ELR (cell line): ENCODE measurements around the gene NTNG1.

Experiments
- DNase-seq: peaks from one replicate; pipeline ENCODE4 v3.0.0-alpha.2; 2015; ENCODE audit warnings: low read depth

Gene NTNG1

GRCh38 chr1:107140703-107141490 lies at the start of gene NTNG1:
Gene NTNG1, plus strand, starts transcription at chr1:107141039.
- peak; percentile 59 for DNase-seq

DNA sequence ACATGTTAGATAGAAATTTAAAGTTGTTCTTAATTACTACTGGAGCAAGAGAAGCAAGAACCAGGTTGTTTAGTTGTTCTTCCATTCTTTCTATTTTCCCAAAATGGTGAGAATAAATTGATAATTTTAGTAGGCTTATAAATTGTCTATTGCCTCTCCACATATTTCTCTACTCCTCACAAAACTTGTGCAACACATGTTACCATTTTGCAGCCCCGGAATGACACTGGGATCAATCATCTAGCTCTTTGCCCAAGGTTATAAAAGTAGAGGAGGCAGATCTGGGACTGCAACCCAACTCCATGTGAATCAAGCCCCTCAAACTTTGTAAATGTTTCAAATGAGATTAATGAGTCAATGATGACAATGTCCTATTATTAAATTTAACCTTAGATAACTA lies 49.4 kb upstream of the NTNG1 start:
- no peak for DNase-seq

- peak; percentile 13 for DNase-seq
Measured at GRCh38 chr1:107093395-107093794, 47.4 kb upstream of the NTNG1 start.

DNA sequence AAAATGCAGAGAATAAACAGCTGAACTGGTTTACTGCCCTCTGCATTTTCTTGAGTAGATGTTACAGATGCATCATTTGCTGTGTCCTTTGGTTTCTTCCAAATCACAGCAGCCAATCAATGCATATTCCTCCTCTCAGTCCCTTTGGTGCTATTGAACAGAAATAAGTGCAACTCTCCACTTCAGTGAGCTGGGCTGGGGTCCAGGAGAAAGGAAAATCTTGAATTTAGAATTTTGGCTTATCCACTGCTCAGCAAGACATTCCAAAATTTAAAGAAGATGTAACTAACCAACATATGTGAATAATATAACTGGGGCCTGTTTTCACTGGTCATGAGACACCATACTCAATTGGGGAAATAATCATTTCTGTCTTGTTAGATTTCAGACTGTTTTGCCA lies 45.2 kb upstream of the NTNG1 start:
- DNase-seq, result no peak

- DNase-seq, result no peak
Measured at GRCh38 chr1:107096690-107097089, 44.1 kb upstream of the NTNG1 start.

DNA sequence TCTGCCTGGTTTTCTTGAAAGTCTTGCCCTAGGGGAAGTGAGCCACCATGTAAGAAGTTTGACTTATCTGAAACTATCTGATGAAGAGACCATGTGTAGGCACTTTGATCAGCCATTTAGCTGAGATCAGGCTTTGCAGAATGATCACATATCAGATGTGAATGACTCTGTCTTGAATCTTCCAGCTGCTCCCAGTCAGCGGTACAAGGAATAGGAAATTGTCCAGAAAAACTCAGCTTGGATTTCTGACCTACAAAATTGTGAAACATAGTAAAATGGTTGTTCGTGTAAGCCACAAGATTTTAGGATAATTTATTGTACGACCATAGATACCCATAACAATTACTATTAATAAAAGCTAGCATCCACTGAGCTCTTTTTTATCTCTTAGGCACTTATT lies 41.9 kb upstream of the NTNG1 start:
- peak; percentile 6 for DNase-seq

DNA sequence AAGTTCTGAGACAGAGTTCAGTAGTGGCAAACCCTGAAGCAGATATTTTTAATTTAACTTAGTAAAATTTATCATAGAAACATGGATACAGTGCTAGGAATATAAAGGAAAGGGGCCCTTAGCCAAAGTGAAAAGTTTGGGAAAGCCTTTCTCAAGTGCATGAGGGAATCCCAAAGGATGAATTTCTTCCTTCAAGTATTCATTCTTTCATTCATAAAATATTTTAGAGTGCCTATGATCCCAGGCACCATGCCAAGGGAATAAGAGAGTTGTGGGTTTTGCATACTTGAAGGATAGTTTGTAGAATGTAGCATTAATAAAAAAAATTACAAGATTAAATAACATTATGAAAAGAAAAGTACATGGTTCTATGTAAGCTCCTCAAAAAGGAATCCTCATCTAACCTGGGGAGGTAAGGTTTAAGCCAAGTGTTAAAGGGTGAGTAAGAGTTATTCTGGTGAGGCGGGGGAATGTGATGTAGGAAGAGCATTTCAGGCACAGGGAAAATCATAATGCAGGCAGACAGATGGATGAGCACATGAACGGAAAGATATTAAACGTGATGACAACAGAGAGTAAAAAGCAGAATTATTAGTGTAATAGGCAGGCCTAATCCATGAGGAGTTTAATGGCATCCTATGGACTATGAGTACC lies 40.4 kb upstream of the NTNG1 start:
- DNase-seq, result no peak

- DNase-seq, result no peak
Measured at GRCh38 chr1:107105914-107106313, 34.9 kb upstream of the NTNG1 start.

- DNase-seq, result no peak
Measured at GRCh38 chr1:107110326-107110725, 30.5 kb upstream of the NTNG1 start.

GRCh38 chr1:107116306-107116790 lies 24.5 kb upstream of the NTNG1 start:
- no peak for DNase-seq

DNA sequence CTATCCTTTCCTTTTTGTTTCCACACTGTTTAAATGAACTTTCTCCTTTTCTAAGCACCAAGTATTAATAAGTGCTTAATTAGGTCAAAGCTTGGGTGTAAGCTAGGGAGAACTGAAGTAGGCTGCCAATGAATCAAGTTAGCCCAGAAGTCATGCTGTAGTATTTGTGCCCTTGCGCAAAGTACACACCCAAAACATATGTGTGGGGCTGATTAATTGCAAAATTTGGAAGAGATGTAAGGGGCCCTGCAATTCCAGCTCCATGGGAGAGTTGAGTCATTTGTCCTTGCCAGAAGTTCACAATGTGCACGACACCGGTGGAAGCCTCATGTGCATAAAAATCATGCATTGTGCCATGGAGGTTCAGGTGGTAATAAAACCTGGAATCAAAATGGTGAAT lies 18.6 kb upstream of the NTNG1 start:
- DNase-seq, result no peak

DNA sequence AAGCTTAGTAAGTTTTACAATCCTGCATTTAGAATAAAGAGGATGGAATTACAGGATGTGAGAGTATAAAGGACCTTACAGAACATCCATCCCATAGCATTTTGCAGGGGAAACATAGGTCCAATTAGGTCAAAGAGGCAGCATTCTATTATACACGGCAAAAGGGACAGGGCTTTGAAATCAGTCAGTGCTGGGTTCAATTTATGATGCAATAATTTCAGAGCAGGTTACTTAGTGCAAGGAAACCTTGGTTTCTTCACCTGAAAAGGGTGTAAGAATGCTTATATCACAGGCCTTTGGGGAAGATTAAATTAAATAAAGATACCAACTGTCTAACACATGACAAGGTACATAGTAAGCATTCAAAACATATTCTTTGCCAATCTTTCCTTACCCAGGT lies 17.1 kb upstream of the NTNG1 start:
- DNase-seq, result no peak

DNA sequence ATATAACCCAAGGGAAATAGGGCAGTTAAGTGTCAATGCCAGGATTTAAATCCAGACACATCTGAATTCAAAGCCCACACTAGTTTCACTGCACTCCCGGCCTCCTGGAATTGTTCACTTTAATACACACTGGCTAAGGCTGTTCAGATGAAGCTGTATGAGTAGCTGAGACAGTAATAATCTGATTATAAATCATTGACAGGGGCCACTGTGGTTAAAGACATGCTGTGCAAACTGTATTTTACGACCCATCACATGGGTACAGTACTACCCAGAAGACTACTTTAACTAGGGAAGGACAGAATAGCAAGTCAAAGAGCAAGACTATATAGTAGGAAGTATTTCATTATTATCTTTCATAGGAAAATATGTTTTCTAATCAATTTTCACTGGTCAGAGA lies 16.1 kb upstream of the NTNG1 start:
- DNase-seq, result no peak

GRCh38 chr1:107132195-107132594 lies 8.6 kb upstream of the NTNG1 start:
- DNase-seq, result no peak

DNA sequence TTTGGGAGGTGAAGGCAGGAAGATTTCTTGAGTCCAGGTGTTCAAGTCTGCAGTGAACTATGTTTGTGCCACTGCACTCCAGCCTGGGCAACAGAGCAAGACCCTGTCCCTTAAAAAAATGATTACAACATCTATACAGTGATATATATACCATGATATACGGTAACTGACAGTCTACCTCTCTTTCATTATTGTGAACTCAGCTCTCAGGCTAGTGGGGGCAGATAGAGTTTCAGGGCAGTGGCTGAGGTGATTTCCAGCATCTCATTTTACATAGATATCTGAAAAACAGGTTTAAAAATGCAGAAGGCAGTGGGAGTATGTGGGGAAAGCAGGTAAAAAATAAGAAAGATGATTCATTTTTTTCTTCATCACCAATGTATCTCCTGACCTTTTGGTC lies 8.1 kb upstream of the NTNG1 start:
- no peak for DNase-seq

- DNase-seq, result peak; percentile 64
Measured at GRCh38 chr1:107135463-107135862, 5.4 kb upstream of the NTNG1 start.

DNA sequence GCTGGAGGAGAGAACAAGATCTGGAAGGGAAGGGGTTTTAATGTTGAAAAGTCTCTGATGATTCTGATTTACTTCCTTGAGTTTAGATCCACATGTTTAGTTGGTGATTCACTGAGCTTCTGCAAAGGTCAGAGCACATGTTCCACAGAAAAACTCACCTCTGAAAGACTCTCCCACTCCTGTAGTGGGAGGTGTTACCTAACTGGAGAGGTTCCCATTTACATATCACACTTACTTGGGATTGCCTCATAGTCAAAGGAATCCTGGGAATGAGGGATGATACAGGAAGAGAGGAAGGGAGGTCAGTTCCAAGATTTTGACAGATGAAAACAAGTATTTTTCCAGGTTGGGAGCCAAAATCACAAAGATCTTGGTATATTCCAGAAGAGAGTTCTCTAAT lies 2.7 kb upstream of the NTNG1 start:
- DNase-seq, result peak; percentile 40

GRCh38 chr1:107138767-107139445 lies 1.9 kb upstream of the NTNG1 start:
- DNase-seq, result peak; percentile 88

DNA sequence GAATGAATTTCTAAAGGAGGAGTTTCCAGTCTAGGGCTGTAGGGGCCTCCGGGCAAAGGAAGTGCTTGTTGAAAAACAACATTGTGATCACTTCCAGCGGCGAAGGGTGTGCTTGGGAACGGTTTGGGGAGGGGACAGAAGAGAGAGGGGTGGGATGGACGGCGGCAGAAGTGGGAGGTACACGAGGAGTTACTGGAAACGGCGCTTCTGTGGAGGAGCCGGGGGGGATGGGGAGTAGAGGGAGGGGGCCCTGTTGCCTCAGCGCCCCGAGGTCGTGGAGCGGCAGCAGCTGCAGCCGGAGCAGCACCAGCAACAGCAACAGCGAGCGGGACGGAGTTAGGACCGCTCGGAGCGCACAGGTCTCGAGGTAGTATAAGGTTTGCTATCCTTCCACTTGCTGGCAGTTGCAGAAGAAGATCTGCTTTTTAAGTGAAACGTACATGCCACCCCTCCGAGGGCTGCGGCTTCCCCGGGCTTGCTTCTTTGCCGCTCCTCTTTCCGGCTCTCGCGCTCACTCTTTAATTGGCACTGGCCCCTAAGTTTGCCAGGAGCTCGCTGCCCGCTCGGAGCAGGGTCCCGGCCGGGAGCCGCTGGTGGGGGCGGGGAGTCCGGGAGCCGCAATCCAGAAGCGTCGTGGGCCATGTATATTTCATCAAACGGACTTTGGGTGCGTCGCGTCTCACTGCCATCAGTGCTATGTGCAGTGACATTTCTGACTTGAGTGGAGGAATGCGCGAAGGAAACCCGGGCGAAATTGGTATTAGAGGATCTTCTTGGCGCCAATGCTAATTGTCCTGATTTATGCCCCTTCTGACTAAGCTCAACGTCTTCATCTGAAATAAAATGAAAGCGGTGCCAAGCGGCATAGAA lies 771 bp upstream of the NTNG1 start:
- peak; percentile 83 for DNase-seq

DNA sequence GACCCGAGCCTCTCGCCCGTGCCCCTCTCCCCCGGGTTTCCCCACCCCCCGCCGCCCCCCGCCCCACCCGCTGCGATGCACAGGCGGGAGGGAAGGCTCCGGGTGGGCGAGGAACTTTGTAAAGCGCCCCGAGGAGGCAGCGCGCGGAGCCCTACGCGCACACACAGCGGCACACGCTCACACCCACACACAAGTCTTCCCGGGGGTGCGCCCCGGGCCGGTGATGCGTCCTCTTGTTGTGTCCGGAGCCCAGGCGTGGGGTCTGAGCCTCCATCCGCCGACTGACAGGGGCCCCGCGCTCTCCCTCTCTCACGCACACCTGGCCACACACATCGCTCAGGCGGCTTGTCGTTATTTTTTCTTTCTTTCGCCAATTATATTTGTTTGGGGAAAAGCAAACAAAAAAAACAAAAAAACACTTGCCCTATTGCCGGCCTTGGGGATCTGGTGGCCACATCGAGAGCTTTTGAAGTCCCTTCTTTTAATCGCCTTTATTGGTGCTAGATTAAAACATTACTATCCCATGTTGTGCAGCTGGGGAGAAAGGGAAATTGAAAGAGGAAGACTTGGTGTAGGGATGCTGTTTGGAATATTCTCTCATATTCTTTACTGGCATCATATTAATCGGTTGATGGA lies 770 bp downstream of the NTNG1 start:
- peak; percentile 63 for DNase-seq

- peak; percentile 82 for DNase-seq
Measured at GRCh38 chr1:107142140-107142542, 1.3 kb downstream of the NTNG1 start.

GRCh38 chr1:107142666-107143065 lies 1.8 kb downstream of the NTNG1 start:
- DNase-seq, result no peak
